Iris pigment epithelial cell (primary cell): ENCODE data around the gene CCDC134.

ENCODE experiments used
- DNase-seq: peaks from one replicate; pipeline ENCODE4 v3.0.0-alpha.2; 2011; ENCODE audit warnings: low read depth

The CCDC134 gene

DNA sequence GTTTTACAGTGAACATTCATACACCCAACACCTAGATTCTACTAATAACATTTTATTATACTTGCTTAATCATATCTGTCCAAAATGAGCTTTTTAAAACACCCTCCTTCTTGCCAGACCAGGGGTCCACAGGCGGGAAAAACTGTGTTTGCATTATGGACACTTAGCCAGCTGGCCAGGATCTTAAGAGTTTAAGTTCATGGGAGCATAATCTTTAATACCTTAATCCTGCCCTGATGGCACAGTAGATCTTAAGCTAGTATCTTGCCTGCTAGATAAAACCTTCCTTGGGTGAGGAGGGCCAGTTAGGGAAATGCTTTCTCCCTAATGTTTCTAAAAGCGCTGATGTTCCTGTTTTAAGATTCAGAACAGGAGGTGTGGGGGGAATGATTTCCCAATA is 13.1 kb upstream of the CCDC134 start:
- DNase-seq, result no peak

DNA sequence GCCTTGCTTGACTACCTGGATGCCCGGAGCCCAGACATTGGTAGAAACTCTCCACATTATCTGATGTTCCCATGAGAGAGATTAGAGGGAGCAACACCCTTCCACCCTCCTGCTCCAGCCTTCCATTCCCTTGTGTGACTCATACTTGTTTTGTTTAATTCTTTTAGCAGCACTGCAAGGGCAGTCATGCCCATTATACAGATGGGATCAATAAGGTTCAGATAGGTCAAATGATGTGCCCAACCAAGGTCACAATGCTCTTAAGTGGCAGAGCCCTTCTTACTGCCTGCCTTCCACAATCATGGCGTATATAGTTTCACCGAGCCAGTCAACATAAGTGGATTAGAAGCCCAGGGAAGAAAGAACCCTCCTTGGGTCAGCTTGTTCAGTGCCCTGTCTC is 6.6 kb upstream of the CCDC134 start:
- no peak for DNase-seq

DNA sequence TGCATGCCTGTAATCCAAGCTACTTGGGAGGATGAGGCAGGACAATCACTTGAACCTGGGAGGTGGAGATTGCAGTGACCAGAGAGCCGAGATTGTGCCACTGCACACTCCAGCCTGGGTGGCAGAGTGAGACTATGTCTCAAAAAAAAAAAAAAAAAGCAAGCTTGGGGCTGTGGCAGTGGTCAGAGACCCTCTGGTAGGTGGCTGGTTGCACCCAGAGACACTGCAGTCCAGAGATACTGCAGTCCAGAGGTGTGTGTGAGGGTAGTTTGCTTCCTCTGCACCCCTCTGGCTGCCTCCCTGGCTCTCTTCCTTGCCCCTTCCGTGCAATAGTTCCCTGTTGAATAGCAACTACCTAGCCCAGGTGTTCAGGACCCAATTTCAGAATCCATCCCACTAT is 1.7 kb upstream of the CCDC134 start:
- no peak for DNase-seq

DNA sequence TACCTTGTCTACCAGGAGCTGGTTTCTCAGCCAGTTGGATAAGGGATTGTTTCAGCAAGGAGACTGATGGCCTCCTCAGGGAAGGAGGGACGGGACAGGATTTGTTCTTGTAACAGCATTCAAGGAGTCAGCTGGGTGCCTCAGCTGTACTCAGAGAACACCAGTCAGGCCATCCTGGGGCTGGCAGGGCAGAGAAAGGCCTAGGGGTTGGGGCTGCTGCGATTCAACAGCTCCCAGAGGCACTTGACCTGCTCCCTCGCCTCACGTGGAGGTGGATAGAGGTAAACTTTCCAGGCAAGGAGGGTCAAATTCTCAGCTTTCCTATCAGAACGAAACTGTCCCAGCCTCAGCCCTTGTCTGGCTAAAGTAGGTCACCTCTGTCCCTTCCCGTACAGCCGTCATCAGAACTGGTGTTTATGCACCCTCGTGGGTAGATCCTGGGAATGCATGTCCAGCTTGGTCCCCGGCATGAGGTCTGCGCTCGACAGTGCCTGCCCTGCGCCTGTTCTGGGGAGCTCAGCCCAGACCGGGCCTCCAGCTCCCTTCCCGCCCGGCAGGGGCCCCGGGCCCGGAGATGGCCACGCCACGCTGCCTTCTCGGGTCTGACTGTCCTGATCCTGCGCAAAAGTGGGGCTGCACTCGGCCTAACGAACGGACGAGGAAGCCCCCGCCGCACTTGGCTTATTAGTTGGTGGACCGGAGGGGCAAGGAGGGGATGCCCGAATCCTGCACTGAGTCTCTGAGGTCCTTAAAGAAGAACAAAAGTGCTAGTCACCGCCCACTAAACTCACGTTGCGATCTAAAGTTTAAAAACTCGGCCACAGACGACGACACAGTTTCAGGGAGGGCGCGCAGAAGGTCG is 762 bp upstream of the CCDC134 start:
- DNase-seq, result peak; percentile 10

DNA sequence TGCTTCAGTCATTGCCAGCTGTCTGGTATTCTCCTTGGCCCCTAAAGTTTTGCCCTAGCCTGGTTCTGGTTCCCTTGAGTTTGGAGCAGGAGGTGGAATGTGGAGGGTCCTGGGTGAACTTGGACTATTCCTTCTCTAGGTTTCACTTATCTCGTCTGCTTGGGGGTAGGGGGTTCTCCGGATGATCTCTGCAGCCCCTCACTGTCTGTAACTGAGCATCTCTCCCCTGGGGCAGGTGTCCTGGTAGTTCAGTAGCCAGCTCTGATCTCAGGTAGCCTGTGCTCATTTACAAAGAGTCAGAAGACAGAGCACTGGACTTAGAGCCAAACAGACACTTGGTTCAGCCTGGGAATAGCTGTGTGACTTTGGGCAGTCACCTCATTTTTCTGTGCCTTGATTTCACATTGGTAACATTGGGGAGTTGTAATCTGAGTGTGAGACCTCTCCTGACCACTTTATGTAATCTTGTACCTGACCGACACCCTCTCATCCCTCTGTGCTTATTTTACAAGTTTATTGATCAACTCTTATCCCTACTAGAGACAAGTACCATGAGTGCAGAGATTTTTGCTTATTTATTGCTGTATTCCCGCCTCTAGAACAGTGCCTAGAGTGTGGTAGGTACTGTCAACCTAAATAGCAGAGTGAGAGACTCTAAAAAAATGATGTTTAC is 804 bp downstream of the CCDC134 start:
- no peak for DNase-seq

GRCh38 chr22:41801886-41802285 is 1.4 kb downstream of the CCDC134 start:
- DNase-seq, result no peak

DNA sequence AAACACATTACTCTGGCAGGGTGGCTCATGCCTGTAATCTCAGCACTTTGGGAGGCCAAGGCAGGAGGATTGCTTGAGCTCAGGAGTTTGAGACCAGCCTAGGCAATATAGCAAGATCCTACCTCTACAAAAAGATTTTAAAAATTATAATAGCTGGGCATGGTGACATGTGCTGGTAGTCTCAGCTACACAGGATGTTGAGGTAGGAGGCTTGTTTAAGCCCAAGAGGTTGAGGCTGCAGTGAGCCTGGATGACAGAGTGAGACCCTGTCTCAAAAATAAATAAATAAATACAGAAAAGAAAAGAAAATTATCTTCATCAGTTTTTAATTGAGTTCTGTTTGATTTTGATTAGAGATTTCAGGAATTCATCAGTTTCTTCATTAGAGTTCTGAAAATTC is 5.2 kb downstream of the CCDC134 start:
- DNase-seq, result no peak

GRCh38 chr22:41808400-41808799 is 7.9 kb downstream of the CCDC134 start:
- DNase-seq, result no peak

DNA sequence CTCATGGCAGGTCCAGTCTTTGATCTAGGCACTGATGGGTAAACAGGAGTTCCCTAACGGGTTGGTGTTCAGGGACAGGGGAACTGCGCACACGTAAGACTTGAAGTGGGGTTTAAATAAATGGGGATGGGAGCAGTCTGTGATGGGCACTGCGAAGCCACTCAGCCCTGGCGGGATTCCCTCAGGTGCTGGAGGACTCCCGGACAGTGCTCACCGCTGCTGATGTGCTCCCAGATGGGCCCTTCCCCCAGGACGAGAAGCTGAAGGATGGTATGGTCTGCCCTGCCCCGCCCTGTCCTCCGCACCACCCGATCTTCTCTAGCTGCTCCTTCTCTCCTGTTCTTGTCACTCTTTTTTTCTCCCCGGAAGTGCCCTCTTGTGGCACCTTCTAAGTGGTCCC is 9.5 kb downstream of the CCDC134 start:
- no peak for DNase-seq

DNA sequence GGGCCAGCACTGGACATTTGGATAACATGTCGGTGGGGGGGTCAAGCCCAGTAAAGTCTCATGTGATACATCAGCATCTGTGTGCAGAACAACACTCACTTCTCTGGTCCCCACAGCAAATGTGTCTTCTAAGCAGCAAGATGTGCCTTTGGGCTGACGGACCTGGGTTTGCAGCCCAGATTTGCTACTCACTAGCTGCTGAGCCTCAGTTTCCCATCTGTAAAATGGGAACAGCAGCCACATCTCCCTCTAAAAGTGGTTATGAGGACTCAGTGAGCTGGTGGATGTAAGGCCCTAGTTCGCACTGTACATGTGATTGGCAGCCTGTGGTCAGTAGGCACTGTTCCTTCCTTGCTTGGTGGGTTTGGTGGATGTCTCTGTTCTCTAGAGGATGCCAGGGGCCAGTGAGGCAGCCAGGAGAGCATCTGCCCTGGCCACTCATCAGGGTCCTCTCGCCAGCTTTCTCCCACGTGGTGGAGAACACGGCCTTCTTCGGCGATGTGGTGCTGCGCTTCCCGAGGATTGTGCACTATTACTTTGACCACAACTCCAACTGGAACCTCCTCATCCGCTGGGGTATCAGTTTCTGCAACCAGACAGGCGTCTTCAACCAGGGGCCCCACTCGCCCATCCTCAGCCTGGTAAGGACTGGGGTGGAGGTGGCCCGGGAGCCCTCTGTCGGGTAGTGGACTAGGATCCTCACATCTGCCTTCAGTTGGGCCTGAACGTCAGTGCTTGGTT is 12.5 kb downstream of the CCDC134 start:
- DNase-seq, result no peak

- DNase-seq, result no peak
These were observed 13.4 kb downstream of the CCDC134 start for GRCh38 chr22:41813726-41814410.

- DNase-seq, result no peak
These were observed 15.2 kb downstream of the CCDC134 start for GRCh38 chr22:41815716-41816115.

GRCh38 chr22:41816241-41816640 is 15.8 kb downstream of the CCDC134 start:
- no peak for DNase-seq

GRCh38 chr22:41816871-41817270 is 16.4 kb downstream of the CCDC134 start:
- no peak for DNase-seq

- DNase-seq, result no peak
These were observed 17.5 kb downstream of the CCDC134 start for GRCh38 chr22:41818011-41818410.

DNA sequence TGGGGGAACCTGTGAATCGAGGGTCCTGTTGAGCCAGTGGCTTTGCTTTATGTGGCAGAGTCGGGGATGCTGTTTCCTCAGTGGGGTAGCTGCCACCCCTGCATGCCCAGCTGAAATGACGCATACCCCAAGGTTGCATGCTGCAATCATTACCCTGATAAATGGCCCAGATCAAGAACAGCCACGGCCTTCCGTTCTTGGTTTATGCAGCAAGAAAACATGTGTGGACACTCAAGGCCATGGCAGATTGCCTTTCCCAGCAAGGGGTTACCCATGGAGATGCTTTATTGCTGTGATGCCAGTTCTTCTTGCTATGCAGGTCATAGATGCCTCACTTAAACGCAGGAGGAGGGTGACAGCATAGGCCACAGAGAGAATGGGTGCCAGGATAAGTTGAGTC is 18.1 kb downstream of the CCDC134 start:
- no peak for DNase-seq

DNA sequence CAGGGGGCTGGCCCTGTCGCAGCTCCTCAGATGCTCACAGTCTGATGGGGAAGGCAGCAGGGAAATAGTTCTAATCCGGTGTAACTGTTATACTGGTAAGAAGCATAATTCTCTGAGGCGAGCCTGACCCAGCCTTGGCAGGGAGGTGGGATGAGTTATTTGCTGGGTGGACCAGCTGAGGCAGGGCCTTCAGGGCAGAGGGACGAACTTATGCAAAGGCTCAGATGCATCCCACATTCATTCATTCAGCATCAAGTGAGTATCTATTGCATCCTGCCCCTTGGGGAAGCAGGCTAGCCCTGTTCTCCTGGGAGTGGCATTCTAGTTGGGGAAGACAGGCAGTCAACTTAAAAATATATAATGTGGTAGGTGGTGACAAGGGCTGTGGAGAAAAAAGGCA is 18.8 kb downstream of the CCDC134 start:
- no peak for DNase-seq

GRCh38 chr22:41820447-41820846 is 20.0 kb downstream of the CCDC134 start:
- DNase-seq, result no peak

- DNase-seq, result no peak
These were observed 21.2 kb downstream of the CCDC134 start for GRCh38 chr22:41821471-41822316.

- DNase-seq, result peak; percentile 81
These were observed 22.0 kb downstream of the CCDC134 start for GRCh38 chr22:41822317-41823057.

- no peak for DNase-seq
These were observed 23.3 kb downstream of the CCDC134 start for GRCh38 chr22:41823797-41824196.
